Tibial nerve (tissue), 4 donors: Measurements from ENCODE around the gene FETUB. TPM values are rescaled to one million over a fixed set of nuclear protein-coding genes. Genes with fewer than 3 reads are reported as not detected.

Experiments used
- DNase-seq, 2 donors: peaks; one replicate each; pipeline ENCODE4 v3.0.0-alpha.2; 2019; ENCODE audit warnings: low spot score in 2 of 2
- H3K27ac ChIP-seq, 4 donors: fragments of 200-600 bp; sonication (generic) in 3 of 4; one replicate each; pipeline ENCODE4 v1.5.1; 2017 to 2019; ENCODE audit warnings: mild to moderate bottlenecking in 1 of 4
- H3K27me3 ChIP-seq, 2 donors: fragments of 200-600 bp; sonication (generic) in 1 of 2; one replicate each; pipeline versions ENCODE4 v1.5.1 to v1.6.0; 2017 to 2019
- H3K36me3 ChIP-seq, 3 donors: fragments of 200-600 bp; sonication (generic); one replicate each; pipeline ENCODE4 v1.5.1; 2018 to 2019
- H3K4me1 ChIP-seq, 4 donors: fragments of 200-600 bp; sonication (generic) in 3 of 4; one replicate each; pipeline ENCODE4 v1.5.1; 2017 to 2019
- H3K4me3 ChIP-seq, 4 donors: fragments of 200-600 bp; sonication (generic) in 3 of 4; one replicate each; pipeline ENCODE4 v1.5.1; 2017 to 2019; ENCODE audit warnings: mild to moderate bottlenecking in 1 of 4, moderate library complexity in 1 of 4
- H3K9me3 ChIP-seq, 4 donors: fragments of 200-600 bp; sonication (generic) in 3 of 4; one replicate each; pipeline ENCODE4 v1.5.1; 2017 to 2019
- EP300 ChIP-seq, 2 donors: sonication (generic); formaldehyde crosslinking; IDR thresholded peaks; one replicate each; pipeline ENCODE4 v1.6.1; 2017; ENCODE audit warnings: antibody characterized with exemption in 2 of 2, mild to moderate bottlenecking in 1 of 2
- POLR2A ChIP-seq, 2 donors: fragments of 450-650 bp; IDR thresholded peaks; one replicate each; pipeline ENCODE4 v1.6.1; 2017; ENCODE audit warnings: antibody characterized with exemption in 2 of 2, mild to moderate bottlenecking in 2 of 2, moderate library complexity in 2 of 2
- WGBS, 2 donors: methylation state at CpG; one replicate each; pipeline ENCODE4 v1.1.5; 2018; 5-methylcytosine and 5-hydroxymethylcytosine counted together
- total RNA-seq, 4 donors: library from RNA; depleted of rRNA; stranded (reverse); fragments of >200 nt; gene quantifications; one replicate each; pipeline ENCODE4 v1.1.0, GENCODE V29; 2016
- TF ChIP-seq, protein P1 (sequence below), 5 experiments: fragments of 200-600 bp in 3 of 5; fragments of 450-650 bp in 2 of 5; sonication (generic) in 3 of 5; IDR thresholded peaks; one replicate each; pipeline ENCODE4 v1.5.1; 2016 to 2019; ENCODE audit warnings: antibody characterized with exemption in 5 of 5, mild to moderate bottlenecking in 3 of 5, moderate library complexity in 2 of 5

Gene FETUB
- total RNA-seq, 4 donors from 2014 or later = not detected

DNA sequence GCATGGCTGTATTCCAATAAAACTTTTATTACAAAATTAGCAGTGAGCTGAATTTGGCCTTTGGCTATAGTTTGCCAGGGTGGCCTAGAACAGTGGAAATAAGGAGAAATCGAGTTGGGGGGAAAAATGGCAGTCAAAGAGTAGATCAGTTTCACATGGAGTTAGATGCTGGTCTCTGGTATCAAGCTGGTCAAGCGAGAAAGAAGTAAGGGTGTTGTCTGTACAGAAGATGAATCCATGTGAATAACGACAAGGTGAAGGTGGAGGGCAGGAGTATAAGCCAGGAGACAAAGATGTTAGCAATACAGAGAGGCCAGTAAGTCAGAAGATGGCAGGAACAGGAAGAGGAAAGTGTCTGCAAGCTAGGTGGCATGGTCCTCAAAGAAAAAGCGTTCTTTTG lies 15.6 kb upstream of the FETUB start:
- H3K27me3 ChIP-seq = no peaks in the 10 kb centered on the region
- no peaks in the 10 kb centered on the region for H3K36me3 ChIP-seq
- no peak overlapping the region for H3K27ac ChIP-seq
- H3K4me1 ChIP-seq = no peaks in the 10 kb centered on the region
- DNase-seq = no peak
- WGBS, 2 donors = 74 to 80% methylated on average over 4 of the region's 4 CpGs
- no peaks in the 10 kb centered on the region for H3K9me3 ChIP-seq
- H3K4me3 ChIP-seq = no peak overlapping the region
- TF ChIP-seq EP300 (IDR thresholded peaks at IDR 0.05) (no peak), POLR2A (IDR thresholded peaks at IDR 0.05) (no peak)
- TF ChIP-seq, protein P1, sequence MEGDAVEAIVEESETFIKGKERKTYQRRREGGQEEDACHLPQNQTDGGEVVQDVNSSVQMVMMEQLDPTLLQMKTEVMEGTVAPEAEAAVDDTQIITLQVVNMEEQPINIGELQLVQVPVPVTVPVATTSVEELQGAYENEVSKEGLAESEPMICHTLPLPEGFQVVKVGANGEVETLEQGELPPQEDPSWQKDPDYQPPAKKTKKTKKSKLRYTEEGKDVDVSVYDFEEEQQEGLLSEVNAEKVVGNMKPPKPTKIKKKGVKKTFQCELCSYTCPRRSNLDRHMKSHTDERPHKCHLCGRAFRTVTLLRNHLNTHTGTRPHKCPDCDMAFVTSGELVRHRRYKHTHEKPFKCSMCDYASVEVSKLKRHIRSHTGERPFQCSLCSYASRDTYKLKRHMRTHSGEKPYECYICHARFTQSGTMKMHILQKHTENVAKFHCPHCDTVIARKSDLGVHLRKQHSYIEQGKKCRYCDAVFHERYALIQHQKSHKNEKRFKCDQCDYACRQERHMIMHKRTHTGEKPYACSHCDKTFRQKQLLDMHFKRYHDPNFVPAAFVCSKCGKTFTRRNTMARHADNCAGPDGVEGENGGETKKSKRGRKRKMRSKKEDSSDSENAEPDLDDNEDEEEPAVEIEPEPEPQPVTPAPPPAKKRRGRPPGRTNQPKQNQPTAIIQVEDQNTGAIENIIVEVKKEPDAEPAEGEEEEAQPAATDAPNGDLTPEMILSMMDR (IDR thresholded peaks at IDR 0.05) = no peak

DNA sequence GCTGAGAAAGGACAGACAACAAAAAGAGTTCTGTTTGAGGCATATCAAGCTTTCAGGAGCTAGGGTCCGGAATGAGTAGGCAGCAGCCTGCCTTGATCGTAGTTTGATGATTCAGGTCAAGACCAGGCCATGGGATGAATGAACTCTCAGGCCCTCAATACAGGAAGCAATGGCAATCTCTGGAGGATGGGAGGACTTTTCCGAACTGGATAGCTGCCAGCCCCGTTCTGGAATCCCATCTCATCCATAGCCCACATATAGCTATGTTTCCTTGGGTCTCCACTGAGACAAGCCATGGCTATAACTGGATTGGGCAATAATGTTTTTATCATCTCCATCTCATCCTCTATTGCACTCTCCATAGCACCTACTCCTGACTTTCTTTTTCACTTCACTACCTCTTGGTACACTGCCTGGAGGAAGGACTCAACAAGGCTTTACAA lies 14.6 kb upstream of the FETUB start:
- WGBS, 2 donors = 47 to 57% methylated on average over 4 of the region's 4 CpGs
- H3K27me3 ChIP-seq = no peaks in the 10 kb centered on the region
- no peaks in the 10 kb centered on the region for H3K36me3 ChIP-seq
- no peaks in the 10 kb centered on the region for H3K4me1 ChIP-seq
- no peak overlapping the region for H3K27ac ChIP-seq
- TF ChIP-seq, protein P1 (IDR thresholded peaks at IDR 0.05) = no peak
- TF ChIP-seq POLR2A (IDR thresholded peaks at IDR 0.05) (no peak), EP300 (IDR thresholded peaks at IDR 0.05) (no peak)
- no peak for DNase-seq
- H3K4me3 ChIP-seq = no peak overlapping the region
- H3K9me3 ChIP-seq = no peaks in the 10 kb centered on the region

DNA sequence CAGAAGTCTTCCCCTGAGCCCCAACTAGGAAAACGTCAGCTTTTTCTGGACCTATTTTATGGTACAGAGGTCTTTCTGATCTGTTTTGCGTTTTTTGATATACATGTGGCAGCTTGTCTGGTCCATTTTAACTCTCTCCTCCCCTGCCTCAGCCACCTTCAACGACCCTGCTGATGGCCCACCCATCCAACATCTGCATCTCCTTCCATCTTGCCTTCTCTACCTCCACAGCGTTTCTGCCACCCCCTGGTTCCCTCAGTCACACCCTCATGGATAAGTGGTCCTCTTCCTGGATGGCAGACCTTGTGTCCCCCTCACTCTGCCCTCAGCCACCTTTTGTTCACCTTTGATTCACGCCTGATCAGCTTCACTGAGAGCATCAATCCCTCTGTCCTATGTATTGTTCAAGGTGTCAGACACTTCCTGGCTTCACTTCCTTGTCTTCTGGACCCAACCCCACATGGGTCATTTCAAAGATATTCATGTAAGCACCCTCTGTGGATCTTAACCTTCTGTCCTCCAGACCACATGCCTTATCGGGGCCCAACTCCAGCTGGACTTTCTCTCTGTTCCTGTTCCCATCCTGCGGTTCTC lies 13.8 kb upstream of the FETUB start:
- no peak overlapping the region for H3K27ac ChIP-seq
- WGBS, 2 donors = 66 to 72% methylated on average over 7 of the region's 7 CpGs
- no peaks in the 10 kb centered on the region for H3K27me3 ChIP-seq
- H3K4me3 ChIP-seq = no peak overlapping the region
- DNase-seq = no peak
- H3K36me3 ChIP-seq = no peaks in the 10 kb centered on the region
- no peaks in the 10 kb centered on the region for H3K9me3 ChIP-seq
- H3K4me1 ChIP-seq = no peaks in the 10 kb centered on the region
- TF ChIP-seq, protein P1 (IDR thresholded peaks at IDR 0.05) = no peak
- TF ChIP-seq POLR2A (IDR thresholded peaks at IDR 0.05) = no peak
- TF ChIP-seq EP300 (IDR thresholded peaks at IDR 0.05) = no peak

DNA sequence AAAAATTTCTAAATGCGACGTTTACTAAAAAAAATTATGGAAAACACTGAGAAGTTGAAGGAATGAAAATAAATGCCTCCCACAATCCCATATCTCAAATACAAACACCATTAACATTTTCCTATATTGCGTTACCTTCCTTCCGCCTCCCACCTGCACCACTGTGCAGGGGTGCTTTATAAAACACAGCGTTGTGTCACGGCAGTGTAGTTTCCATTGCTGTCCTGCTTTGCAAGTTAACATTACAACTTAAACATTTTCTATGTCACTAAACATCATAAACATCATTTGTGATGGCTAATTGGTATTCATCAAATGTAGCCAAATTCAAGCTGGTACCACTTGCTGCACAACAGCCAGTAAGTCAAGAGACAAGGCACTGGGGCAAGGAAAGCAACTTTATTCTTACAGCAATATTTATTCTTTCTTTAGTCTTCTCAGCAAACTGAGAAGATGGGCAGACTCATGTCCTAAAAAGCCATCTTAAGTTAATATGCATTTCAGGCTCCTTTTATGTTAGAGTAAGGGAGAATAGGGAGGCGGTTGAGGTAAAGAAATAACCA lies 12.3 kb upstream of the FETUB start:
- Histone ChIP-seq H3K9me3 (no peaks in the 10 kb centered on the region), H3K4me3 (no peak overlapping the region), H3K27me3 (no peaks in the 10 kb centered on the region), H3K27ac (no peak overlapping the region), H3K4me1 (no peaks in the 10 kb centered on the region), H3K36me3 (no peaks in the 10 kb centered on the region)
- DNase-seq = no peak
- no peak for TF ChIP-seq POLR2A (IDR thresholded peaks at IDR 0.05)
- TF ChIP-seq, protein P1 (IDR thresholded peaks at IDR 0.05) = no peak
- no peak for TF ChIP-seq EP300 (IDR thresholded peaks at IDR 0.05)
- WGBS, 2 donors = 92 to 93% methylated on average over 7 of the region's 7 CpGs

DNA sequence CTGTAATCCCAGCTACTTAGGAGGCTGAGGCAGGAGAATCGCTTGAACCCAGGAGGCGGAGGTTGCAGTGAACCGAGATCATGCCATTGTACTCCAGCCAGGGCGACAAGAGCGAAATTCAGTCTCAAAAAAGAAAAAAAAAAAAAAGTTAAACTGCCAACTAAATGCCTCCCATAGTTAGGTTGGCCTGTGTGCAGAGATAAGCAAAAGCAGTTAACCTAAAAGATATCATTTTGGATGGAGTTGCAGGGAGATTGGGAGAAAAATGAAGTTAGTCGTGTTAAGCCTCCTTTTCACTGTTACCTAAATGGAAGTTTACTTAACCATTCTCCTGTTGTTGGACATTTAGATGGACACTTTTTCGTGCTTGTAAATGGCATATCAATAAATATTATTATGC lies 11.4 kb upstream of the FETUB start:
- no peak for DNase-seq
- H3K27ac ChIP-seq = no peak overlapping the region
- no peaks in the 10 kb centered on the region for H3K27me3 ChIP-seq
- H3K36me3 ChIP-seq = no peaks in the 10 kb centered on the region
- no peaks in the 10 kb centered on the region for H3K4me1 ChIP-seq
- TF ChIP-seq EP300 (IDR thresholded peaks at IDR 0.05) (no peak), POLR2A (IDR thresholded peaks at IDR 0.05) (no peak)
- TF ChIP-seq, protein P1 (IDR thresholded peaks at IDR 0.05) = no peak
- no peak overlapping the region for H3K4me3 ChIP-seq
- 86 to 88% methylated on average over 7 of the region's 7 CpGs for WGBS, 2 donors
- no peaks in the 10 kb centered on the region for H3K9me3 ChIP-seq
